Measurements from ENCODE around the gene OSBPL2.
A peak's percentile ranks its signal among the peaks of the same experiment; 100 is the strongest.

The OSBPL2 gene

DNA sequence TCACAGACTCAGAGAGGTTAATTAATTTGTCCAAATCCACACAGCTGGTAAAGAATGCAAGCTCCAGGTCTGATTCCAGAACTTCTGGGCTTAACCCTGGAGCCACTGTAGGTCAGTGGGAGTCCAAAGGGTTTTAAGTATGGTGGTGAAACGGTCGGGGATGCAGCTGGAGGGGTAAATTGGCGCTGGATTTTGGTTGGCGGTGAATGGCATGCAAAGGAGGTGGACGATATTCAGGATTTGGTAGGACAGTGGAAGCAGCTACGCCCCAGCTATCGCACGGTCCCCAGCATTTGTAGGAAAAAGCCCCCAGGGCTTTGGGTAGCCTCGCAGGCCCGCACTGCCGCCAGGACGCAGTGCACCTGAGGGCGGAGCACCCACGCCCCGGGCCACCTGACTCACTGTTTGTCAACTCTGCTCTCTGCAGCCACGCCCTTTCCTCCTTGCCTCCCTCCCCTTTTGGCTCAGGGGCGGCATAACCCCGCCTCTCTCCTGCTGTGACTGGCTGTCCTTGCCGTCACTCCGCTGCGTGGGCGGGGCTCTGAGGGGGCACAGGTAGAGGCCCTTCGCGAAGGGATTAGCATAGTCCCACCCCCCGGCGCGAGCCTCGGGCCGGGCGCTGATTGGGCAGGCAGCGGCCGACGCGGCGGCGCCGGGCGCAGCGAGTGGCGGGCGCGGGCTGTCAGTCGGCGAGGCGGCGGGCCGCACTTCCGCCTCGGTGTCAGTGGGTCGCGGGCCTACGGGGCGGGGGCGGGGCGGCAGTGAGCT, at the start of gene OSBPL2:
Gene OSBPL2 (plus strand): TSS at position 721 of the 768 bp plus-strand sequence. CDS start 17,664 bp downstream, outside the sequence.
- peak; percentile 96 for DNase-seq

DNA sequence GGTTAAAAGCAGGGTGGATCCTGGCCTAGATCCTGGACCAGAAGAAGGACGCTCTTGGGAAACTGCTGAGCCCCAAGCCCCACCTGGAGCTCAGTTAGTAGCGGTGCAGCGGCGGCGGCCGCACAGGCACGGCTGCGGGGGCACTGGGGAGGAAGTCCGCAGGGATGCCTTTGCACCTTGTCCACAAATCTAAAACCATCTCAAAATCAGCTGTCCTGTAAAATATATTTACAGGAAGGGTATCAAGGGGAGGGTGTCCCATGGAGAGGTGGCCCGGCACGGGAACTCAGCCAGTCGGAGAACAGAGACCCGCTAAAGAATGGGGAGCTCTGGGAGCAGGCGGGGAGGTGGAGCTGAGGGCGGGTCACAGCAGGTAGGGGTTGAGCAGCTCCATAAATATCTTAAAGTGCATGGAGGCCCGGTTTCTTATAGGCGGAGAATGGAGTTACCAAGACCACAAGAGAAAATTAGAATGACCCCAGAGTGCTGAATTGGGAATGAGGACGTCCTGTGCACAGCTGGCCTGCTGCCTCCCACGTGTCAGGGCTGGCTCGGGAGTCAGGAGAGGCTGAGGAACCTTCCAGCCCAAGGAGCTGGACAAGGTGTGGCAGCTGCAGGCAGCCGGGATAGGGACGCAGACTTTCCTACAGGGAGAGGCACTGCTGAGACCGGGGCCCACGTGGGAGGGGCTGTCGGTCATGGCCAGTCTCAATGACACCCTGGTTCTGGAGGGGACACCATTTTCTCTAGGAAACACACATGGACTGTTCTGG, 47.5 kb upstream of the OSBPL2 start:
- DNase-seq = no peak

DNA sequence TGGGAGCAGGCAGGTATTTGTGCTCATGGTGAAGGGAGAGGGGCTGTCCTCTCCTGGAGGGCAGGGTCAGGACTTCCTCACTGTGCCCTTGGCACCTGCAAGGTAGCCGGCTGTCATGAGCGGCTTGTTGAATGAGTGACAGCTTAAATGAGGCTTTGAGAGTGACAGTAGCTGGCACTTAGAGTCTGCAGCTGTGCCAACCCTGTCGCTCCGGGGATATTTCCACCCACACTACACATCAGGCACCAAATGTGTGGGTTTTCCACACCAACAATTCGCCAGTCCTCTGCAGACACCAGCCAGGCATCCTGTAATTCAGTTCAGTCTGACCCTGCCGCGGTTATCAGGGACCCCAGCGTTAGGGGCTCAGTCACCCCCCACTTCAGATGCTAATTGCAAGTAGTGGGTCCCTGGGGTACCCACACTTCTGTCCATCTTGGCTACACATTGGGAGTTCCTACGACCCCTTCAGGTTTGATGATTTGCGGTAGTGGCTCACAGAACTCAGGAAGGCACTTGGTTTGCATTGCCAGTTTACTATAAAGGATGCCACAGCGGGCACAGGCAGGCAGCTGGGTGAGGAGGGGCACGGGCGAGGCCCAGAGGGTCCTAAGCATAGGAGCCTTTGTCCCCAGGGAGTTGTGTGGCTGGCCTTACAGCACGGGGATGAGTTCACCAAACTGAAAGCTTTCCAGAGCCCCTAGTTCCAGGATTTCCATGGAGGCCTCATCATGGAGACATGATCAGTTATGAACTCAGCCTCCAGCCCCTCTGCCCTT, 46.4 kb upstream of the OSBPL2 start:
- no peak for DNase-seq

DNA sequence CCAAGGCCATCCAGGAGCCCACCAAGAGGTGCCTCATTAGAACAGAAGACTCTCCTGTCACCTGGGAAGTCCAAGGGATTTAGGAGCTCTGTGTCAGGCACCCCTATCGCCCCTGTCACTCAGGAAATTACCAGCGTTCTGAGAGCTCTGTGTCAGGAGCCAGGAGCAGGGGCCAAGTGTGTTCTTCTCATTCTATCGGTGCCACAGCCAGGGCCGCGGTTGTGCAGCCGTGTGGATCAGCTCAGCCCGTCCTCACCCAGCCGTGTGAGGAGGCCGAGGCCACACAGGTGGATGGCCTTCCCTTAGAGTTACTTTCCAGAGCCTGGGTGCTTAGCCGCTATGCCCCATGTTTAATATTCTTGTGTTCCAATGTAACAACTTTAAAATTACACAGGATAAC, 45.7 kb upstream of the OSBPL2 start:
- DNase-seq = no peak

DNA sequence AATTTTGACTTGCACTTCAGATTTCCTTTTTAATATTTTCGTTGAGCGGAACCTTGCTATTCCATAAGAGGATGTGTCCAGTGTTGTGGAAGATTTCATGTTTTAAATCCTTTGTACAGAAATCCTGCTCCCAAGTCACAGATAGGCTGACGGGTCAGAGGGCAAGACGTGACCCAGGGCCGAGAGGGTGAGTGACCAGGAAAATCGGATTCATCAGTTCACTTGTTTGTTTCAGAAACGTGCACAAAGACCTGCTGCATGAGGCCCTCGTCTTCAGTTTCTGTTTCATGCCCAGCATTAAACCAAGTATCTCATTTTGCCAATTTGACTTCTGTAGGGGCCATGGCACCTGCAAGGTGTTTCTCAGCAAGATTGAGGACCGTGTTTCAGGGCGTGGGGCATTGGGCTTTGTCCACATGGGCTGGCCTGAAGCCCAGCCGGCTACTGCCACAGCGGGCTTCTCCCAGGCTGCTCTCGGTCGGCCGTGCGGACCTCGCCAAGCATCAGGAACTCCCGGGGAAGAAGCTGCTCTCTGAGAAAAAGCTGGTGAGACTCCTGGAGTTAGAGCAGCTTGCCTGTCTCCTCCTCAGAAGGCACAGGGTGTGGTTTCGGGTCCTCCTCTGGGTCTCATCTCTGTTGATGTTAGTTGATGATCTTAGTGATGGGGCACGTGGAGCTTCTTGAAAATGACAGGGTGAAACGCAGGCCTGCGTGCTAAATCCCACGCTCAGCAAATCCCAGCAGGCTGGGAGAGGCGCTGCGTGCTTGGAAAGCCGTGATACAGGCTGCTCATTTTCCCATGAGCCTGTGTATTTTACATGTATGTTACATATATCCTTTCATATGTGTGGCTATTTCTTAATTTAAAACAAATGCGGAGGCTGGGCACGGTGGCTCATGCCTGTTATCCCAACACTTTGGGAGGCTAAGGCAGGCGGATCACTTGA, 45.0 kb upstream of the OSBPL2 start:
- DNase-seq = no peak

DNA sequence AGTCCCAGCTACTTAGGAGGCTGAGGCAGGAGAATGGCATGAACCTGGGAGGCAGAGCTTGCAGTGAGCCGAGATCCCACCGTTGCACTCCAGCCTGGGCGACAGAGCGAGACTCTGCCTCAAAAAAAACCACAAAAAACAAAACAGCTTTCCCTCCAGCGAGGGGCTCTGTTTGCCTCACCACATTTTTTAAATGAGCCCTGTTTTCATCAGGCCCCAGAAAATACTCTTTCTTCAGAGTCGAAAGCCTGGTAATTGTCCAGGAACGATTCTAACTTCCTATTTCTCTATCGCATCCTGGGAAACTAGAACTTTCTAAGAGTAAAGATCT, 43.3 kb upstream of the OSBPL2 start:
- no peak for DNase-seq

DNA sequence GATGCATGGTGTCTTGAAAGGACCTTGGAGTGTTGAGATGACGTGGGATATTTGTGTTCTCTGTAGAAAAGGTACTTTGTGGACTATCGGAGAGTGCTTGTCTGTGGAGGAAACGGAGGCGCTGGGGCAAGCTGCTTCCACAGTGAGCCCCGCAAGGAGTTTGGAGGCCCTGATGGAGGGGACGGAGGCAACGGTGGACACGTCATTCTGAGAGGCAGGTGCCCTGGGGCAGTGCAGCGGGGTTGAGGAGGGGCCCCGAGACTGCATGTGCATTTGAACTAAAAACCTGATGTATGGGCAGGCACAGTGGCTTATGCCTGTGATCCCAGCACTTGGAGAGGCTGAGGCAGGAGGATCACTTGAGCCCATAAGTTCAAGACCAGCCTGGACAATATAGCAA, 42.6 kb upstream of the OSBPL2 start:
- DNase-seq = no peak

DNA sequence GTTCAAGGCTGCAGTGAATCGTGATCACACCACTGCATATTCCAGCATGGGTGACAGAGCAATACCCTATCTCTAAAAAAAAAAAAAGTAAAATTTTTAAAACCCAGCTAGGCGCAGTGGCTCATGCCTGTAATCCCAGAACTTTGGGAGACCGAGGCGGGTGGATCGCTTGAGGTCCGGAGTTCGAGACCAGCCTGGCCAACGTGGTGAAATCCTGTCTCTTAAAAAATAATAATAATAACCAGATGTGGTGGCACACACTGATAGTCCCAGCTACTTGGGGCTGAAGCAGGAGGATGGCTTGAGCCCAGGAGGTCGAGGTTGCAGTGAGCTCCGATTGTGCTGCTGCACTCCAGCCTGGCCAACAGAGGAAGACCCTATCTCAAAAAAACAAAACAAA, 42.0 kb upstream of the OSBPL2 start:
- no peak for DNase-seq

DNA sequence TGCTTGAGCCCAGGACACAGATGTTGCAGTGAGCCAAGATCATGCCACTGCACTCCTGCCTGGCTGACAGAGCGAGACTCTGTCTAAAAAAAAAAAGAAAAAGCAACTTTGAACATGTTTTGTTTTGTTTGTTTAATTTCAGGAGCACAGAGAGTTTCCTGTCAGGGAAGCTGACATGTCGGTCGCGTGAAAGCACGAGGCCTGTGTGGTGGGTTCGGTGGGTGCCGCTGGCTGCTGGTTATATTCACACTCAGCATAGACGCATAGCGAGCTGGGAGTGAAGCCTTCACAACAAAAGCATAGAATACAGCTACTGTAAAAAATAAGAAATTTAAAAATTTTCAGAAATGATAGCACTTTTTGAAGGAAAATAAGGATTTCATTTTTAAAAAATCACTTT, 41.0 kb upstream of the OSBPL2 start:
- no peak for DNase-seq

DNA sequence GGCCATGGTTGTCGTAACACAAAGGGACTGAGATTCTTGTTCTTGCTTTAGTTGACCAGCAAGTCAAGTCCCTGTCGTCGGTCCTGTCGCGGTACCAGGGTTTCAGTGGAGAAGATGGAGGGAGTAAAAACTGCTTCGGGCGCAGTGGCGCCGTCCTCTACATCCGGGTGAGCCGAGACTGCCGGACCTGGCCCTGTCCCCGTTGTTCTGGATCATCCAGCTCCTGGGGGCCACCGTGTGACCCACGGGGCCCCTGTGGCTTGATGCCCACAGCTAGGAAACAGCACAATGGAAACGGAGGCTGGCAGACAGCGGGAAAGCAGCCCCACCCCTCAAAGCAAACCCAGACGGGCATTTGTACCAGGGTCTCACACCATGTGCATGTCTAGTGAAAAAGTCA, 40.5 kb upstream of the OSBPL2 start:
- DNase-seq = no peak

DNA sequence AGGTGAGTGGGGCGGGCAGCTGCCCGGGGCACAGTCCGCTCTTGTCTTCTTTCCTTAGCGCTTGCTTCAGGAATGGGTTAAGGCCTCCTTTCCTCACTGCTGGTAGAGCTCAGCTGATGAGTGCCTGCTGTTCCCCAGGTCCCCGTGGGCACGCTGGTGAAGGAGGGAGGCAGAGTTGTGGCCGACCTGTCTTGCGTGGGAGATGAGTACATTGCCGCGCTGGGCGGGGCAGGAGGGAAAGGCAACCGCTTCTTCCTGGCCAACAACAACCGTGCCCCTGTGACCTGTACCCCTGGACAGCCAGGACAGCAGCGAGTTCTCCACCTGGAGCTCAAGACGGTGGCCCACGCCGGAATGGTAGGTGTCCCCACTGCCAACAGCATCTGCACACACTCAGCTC, 39.8 kb upstream of the OSBPL2 start:
- no peak for DNase-seq

DNA sequence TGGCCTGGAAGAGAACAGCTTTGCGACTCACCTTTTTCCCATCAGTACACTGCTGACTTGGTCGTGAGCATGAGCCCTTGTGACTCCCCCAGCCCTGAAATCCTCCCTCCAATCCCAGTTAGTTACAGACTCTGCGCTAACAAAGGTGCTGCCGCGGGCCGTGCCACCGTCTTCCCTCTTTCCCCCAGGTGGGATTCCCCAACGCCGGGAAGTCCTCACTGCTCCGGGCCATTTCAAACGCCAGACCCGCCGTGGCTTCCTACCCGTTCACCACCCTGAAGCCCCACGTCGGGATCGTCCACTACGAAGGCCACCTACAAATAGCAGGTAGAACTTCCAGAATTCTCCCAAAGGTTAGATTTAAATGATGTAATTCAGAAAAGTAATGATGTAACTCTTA, 39.4 kb upstream of the OSBPL2 start:
- no peak for DNase-seq

DNA sequence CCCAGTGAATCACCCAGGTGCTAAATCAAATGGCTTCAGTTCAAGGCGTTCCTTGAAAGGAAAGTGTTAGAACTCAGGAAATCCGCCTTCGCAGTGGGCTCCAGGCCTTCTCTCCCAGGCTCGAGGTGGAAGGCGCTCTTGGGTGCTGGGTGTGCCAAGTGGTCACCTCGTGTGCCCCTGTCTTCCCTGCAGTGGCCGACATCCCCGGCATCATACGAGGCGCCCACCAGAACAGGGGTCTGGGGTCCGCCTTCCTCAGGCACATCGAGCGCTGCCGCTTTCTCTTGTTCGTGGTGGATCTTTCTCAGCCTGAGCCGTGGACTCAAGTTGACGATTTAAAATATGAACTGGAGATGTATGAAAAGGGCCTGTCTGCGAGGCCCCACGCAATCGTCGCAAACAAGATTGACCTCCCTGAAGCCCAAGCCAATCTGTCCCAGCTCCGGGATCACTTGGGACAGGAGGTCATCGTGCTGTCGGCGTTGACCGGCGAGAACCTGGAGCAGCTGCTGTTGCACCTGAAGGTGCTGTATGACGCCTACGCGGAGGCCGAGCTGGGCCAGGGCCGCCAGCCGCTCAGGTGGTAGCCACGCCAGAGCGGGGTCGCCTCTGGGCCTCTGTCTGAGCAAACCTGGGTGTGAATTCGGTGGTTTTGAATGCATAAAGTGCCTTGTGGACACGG, 37.7 kb upstream of the OSBPL2 start:
- DNase-seq = no peak

DNA sequence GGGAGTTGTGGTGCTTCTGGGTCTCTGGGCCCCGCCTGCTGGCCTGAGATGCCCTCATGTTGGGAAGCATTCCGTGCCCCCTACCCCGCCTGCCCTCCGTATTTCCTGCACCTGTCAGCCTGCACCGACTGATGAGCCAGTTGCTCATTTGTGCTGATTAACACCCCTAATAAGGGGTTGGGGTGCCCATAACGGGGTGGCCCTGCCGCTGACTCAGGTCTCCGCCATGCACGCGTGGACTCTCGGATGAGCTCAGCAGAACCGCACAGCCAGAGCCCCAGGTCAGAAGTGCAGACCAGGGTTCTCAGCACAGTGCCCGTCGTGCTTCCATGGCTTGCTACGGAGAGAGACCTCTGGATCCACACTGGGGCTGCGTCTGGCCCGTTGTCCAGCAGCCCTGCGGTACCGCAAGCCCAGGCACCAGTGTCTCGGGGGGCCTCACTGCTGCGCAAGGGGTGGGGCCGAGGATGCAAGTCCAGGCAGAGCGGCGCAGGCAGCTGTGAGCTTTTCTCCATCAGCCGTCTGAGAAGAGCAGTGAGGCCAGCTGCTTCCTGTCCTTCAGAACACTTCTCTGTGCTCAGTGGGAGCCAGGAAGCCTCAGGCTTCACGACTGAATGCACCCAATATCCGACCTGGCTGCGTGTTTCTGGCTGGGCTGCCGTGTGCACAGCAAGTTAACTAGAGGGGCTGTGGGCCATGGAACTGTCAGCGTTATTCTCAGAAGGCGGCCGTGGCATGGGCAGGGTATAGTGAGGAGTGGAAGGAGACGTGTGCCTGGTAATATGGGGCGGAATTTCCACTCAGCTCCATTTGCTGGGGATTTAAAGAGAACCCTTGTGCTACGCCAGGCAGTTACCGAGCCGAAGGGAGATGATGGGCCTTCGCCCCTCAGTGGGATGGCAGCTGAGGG, 36.9 kb upstream of the OSBPL2 start:
- DNase-seq = no peak

DNA sequence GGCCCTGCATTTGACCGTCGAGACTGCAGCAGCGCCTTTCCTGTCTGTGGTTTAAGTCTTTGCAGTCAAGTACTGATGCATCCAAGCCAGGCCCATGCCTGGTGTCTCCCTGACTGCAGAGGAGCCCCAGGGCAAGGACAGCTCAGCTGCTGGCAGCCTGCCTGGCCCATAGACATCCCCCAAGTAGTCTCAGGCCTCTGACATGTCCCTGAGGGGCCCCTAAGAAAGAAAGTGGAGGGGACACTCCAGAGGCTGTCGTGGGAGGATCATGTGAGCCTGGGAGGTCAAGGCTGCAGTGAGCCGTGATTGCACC, 36.3 kb upstream of the OSBPL2 start:
- DNase-seq = no peak

DNA sequence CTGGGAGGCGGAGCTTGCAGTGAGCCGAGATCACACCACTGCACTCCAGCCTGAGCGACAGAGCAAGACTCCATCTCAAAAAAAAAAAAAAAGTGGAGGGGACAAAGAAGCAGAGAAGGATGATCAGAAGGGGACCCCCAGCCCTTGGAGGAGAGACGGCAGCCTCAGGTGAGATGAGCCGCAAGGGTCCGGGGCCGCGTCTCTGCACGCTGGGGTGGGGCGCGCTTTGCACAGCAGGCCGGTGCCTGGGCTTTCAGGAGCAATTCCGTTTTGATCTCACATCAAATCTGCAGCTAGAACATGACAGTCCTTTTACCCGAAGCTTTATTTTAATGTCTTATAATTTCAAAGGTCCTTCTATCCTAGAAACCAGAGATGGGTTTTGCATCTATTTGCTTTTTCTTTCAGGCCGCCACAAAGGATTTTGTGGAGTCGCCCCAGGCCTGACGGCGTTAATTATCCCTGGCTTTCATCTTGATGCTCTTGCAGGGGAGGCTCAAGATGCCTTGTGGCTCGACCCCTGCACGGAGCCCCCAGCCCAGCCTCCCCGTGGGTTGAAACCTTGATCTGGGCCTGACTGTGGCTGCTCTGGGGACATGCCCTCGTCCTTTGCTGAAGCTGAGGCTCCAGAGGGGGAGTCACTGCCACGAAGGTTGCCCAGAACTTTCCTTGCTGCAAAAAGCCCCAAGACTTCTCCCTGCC, 35.5 kb upstream of the OSBPL2 start:
- no peak for DNase-seq

DNA sequence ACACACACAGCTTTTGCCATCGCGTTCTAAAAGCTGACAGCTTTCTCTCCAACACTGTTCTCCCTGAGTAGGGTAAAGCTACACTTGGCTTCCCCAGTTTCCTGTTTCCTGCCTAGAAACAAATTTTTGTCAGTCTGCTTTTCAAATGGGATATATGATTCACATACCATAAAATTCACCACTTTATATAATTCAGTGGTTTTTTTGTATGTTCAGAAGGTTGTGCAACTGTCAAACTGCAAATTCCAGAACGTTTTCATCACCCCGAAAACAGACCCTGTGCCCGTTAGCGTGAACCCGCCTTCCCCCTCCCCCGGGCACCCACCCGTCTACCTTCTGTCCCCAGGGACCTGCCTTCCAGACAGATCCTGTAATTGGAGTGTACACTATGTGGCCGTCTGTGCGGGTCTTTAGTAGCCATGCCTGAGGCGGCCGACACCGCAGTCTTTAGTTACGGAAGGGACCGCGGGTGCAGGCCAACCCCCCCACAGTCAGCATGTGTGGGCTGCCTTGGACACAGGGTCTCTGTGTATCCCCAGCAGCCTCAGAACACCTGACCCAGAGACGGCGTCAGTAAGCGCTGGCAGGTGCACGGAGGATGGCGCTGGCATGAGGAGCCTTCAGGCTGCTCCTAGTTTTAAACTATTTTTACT, 34.8 kb upstream of the OSBPL2 start:
- DNase-seq = no peak

DNA sequence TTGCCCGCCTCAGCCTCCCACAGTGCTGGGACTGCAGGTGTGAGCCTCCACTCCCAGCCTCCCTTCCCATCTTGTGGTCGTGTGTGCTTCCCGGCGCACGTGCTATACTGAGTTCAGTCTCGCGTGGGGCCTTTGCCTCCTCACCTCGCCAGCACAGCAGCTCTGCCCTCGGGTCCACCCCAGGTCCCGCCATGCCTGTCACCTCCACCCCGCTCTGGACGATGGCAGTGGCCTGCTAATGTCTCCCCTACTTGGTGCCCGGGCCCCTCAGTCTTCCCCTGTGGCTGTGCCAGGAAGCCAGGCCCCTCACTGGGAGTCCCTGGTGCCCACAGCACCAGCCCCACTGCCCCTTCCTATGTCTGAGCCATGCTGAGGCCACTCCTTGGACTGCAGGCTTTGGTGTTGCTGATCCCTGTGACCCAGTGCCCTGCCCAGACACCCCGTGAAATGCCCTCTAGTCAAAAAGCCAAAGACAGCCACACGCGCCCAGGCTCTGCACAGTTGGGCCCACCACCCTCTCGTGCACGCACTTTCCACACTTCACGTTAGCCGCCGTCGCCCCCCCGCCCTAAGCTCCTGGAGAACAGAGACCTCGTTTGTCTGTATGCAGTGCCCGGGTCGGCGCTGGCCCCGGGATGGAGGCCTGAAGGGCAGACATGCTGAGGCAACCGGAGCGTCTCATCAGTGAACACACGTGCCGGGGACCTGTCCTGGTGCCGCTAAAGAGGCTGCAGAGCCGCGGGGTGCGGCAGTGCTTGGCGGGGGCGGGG, 32.5 kb upstream of the OSBPL2 start:
- DNase-seq = no peak

DNA sequence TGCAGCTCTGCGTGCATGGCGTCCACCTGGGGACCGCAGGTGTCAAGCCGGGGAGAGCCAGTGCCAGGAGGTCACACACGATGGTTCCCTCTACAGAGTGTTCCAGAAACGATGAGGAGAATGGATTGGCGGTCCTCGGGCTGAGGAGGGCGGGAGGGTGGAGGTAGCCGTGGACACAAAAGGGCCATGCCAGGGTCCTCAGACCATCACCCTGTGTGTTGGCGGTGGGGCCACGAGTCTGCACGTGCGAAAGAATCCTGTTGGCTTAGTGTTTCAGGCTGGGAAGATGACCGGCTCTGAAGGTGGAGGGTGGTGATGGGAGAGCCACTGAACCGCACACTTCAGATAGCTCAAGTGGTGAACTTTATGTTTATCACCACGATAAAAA, 31.9 kb upstream of the OSBPL2 start:
- DNase-seq = no peak

Measured in KG1 (cell line).